ENCODE results near the gene HABP4. TPM values are rescaled to one million over a fixed set of nuclear protein-coding genes. Genes with fewer than 3 reads are reported as not detected.

HABP4 gene
- total RNA-seq, 1 donor from 2014 or later = 15.8 TPM

- Mint-ChIP-seq H3K36me3 (ENCODE audit: unreplicated experiment) (peaks cover 12% of the 10 kb centered on the region), H3K9me3 (ENCODE audit: unreplicated experiment) (no peaks in the 10 kb centered on the region), H3K27ac (ENCODE audit: unreplicated experiment) (peak overlapping the region; percentile 6), H3K4me3 (ENCODE audit: unreplicated experiment) (no peak overlapping the region), H3K4me1 (ENCODE audit: unreplicated experiment) (peaks cover 26% of the 10 kb centered on the region), H3K27me3 (ENCODE audit: unreplicated experiment) (no peaks in the 10 kb centered on the region)
- no peak for TF ChIP-seq CTCF (IDR thresholded peaks at IDR 0.05)
- DNase-seq (ENCODE audit: extremely low spot score, unreplicated experiment) = no peak
These were observed 69.8 kb downstream of the HABP4 start for GRCh38 chr9:96519787-96520186.

- H3K27me3 Mint-ChIP-seq (ENCODE audit: unreplicated experiment) = no peaks in the 10 kb centered on the region
- no peak overlapping the region for H3K27ac Mint-ChIP-seq (ENCODE audit: unreplicated experiment)
- no peak for DNase-seq (ENCODE audit: extremely low spot score, unreplicated experiment)
- TF ChIP-seq CTCF (IDR thresholded peaks at IDR 0.05) = no peak
- no peaks in the 10 kb centered on the region for H3K9me3 Mint-ChIP-seq (ENCODE audit: unreplicated experiment)
- H3K4me3 Mint-ChIP-seq (ENCODE audit: unreplicated experiment) = no peak overlapping the region
- H3K36me3 Mint-ChIP-seq (ENCODE audit: unreplicated experiment) = peaks cover 20% of the 10 kb centered on the region
- peaks cover 12% of the 10 kb centered on the region for H3K4me1 Mint-ChIP-seq (ENCODE audit: unreplicated experiment)
These were observed 72.4 kb downstream of the HABP4 start for GRCh38 chr9:96522366-96522765.

GRCh38 chr9:96523374-96523773, 73.4 kb downstream of the HABP4 start:
- no peak overlapping the region for H3K4me3 Mint-ChIP-seq (ENCODE audit: unreplicated experiment)
- TF ChIP-seq CTCF (IDR thresholded peaks at IDR 0.05) = no peak
- H3K9me3 Mint-ChIP-seq (ENCODE audit: unreplicated experiment) = no peaks in the 10 kb centered on the region
- no peak overlapping the region for H3K27ac Mint-ChIP-seq (ENCODE audit: unreplicated experiment)
- no peak for DNase-seq (ENCODE audit: extremely low spot score, unreplicated experiment)
- H3K36me3 Mint-ChIP-seq (ENCODE audit: unreplicated experiment) = peaks cover 22% of the 10 kb centered on the region
- H3K27me3 Mint-ChIP-seq (ENCODE audit: unreplicated experiment) = no peaks in the 10 kb centered on the region
- H3K4me1 Mint-ChIP-seq (ENCODE audit: unreplicated experiment) = peaks cover 12% of the 10 kb centered on the region

GRCh38 chr9:96524045-96524444, 74.1 kb downstream of the HABP4 start:
- Mint-ChIP-seq H3K9me3 (ENCODE audit: unreplicated experiment) (no peaks in the 10 kb centered on the region), H3K27ac (ENCODE audit: unreplicated experiment) (no peak overlapping the region), H3K36me3 (ENCODE audit: unreplicated experiment) (peaks cover 22% of the 10 kb centered on the region), H3K27me3 (ENCODE audit: unreplicated experiment) (no peaks in the 10 kb centered on the region), H3K4me3 (ENCODE audit: unreplicated experiment) (no peak overlapping the region), H3K4me1 (ENCODE audit: unreplicated experiment) (peaks cover 12% of the 10 kb centered on the region)
- no peak for TF ChIP-seq CTCF (IDR thresholded peaks at IDR 0.05)
- no peak for DNase-seq (ENCODE audit: extremely low spot score, unreplicated experiment)

- DNase-seq (ENCODE audit: extremely low spot score, unreplicated experiment) = no peak
- no peak overlapping the region for H3K27ac Mint-ChIP-seq (ENCODE audit: unreplicated experiment)
- no peak overlapping the region for H3K4me3 Mint-ChIP-seq (ENCODE audit: unreplicated experiment)
- H3K9me3 Mint-ChIP-seq (ENCODE audit: unreplicated experiment) = no peaks in the 10 kb centered on the region
- no peak for TF ChIP-seq CTCF (IDR thresholded peaks at IDR 0.05)
- H3K36me3 Mint-ChIP-seq (ENCODE audit: unreplicated experiment) = peaks cover 22% of the 10 kb centered on the region
- H3K4me1 Mint-ChIP-seq (ENCODE audit: unreplicated experiment) = peaks cover 11% of the 10 kb centered on the region
- no peaks in the 10 kb centered on the region for H3K27me3 Mint-ChIP-seq (ENCODE audit: unreplicated experiment)
These were observed 74.8 kb downstream of the HABP4 start for GRCh38 chr9:96524764-96525163.

All from osteocyte (in vitro differentiated cells).